Ascending aorta (tissue), 2 donors: Measurements from ENCODE around the gene ANK3. TPM values are rescaled to one million over a fixed set of nuclear protein-coding genes. Genes with fewer than 3 reads are reported as not detected.

ENCODE experiments used
- DNase-seq, 2 donors: peaks; one replicate each; pipeline ENCODE4 v3.0.0-alpha.2; 2019; ENCODE audit warnings: low spot score in 2 of 2
- H3K27ac ChIP-seq, 2 donors: fragments of 200-600 bp; sonication (generic); one replicate each; pipeline ENCODE4 v1.5.1; 2016 to 2017; ENCODE audit warnings: mild to moderate bottlenecking in 1 of 2
- H3K27me3 ChIP-seq: fragments of 200-600 bp; sonication (generic); one replicate; pipeline ENCODE4 v1.5.1; 2017
- H3K36me3 ChIP-seq, 2 donors: fragments of 200-600 bp; sonication (generic); one replicate each; pipeline ENCODE4 v1.5.1; 2016
- H3K4me1 ChIP-seq, 2 donors: fragments of 200-600 bp; sonication (generic); one replicate each; pipeline ENCODE4 v1.5.1; 2016 to 2017; ENCODE audit warnings: mild to moderate bottlenecking in 1 of 2
- H3K4me3 ChIP-seq, 2 donors: fragments of 200-600 bp; sonication (generic); one replicate each; pipeline ENCODE4 v1.5.1; 2016 to 2017; ENCODE audit warnings: mild to moderate bottlenecking in 1 of 2
- H3K9me3 ChIP-seq, 2 donors: fragments of 200-600 bp; sonication (generic); one replicate each; pipeline ENCODE4 v1.5.1; 2016
- intact Hi-C: fragments of 100-400 bp; cut with DNase I; formaldehyde crosslinking; loops from one replicate; pipeline ENCODE4 v1.15.1; 2023
- total RNA-seq: library from RNA; depleted of rRNA; stranded (reverse); fragments of >200 nt; gene quantifications from one replicate; pipeline ENCODE4 v1.1.0, GENCODE V29; 2016
- TF ChIP-seq, protein P1 (sequence below), 3 experiments: fragments of 200-600 bp in 2 of 3; fragments of 450-650 bp in 1 of 3; sonication (generic) in 2 of 3; IDR thresholded peaks; one replicate each; pipeline ENCODE4 v1.5.1; 2016 to 2019; ENCODE audit warnings: antibody characterized with exemption in 3 of 3, mild to moderate bottlenecking in 1 of 3, moderate library complexity in 1 of 3

Gene ANK3
- total RNA-seq, 1 donor from 2014 or later, result 28.3 TPM

DNA sequence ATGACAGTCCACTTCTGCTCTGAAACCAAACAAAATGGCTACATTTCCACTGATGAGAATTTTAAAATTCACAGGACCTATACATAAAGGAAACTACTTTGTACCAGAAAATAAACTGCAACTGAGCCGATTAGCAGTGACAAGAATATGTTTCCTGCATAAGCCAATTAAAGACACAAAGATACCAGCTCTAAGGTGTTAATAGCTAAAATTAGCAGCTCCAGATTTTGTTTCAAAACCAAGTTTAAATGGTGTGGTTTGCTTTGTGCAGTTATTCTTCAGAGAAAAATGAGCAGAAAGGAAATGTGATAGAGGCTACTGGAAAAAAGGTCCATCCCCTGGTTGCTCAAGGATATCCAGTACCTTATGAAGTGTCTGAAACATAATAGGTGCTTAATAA, 123.2 kb downstream of the ANK3 start:
- H3K27ac ChIP-seq, result no peak overlapping the region
- no peaks in the 10 kb centered on the region for H3K4me1 ChIP-seq
- H3K9me3 ChIP-seq, result no peaks in the 10 kb centered on the region
- H3K27me3 ChIP-seq, result no peaks in the 10 kb centered on the region
- no peaks in the 10 kb centered on the region for H3K36me3 ChIP-seq
- TF ChIP-seq, protein P1, sequence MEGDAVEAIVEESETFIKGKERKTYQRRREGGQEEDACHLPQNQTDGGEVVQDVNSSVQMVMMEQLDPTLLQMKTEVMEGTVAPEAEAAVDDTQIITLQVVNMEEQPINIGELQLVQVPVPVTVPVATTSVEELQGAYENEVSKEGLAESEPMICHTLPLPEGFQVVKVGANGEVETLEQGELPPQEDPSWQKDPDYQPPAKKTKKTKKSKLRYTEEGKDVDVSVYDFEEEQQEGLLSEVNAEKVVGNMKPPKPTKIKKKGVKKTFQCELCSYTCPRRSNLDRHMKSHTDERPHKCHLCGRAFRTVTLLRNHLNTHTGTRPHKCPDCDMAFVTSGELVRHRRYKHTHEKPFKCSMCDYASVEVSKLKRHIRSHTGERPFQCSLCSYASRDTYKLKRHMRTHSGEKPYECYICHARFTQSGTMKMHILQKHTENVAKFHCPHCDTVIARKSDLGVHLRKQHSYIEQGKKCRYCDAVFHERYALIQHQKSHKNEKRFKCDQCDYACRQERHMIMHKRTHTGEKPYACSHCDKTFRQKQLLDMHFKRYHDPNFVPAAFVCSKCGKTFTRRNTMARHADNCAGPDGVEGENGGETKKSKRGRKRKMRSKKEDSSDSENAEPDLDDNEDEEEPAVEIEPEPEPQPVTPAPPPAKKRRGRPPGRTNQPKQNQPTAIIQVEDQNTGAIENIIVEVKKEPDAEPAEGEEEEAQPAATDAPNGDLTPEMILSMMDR (IDR thresholded peaks at IDR 0.05), result no peak
- intact Hi-C loops, result no loop called here
- H3K4me3 ChIP-seq, result no peak overlapping the region
- no peak for DNase-seq

DNA sequence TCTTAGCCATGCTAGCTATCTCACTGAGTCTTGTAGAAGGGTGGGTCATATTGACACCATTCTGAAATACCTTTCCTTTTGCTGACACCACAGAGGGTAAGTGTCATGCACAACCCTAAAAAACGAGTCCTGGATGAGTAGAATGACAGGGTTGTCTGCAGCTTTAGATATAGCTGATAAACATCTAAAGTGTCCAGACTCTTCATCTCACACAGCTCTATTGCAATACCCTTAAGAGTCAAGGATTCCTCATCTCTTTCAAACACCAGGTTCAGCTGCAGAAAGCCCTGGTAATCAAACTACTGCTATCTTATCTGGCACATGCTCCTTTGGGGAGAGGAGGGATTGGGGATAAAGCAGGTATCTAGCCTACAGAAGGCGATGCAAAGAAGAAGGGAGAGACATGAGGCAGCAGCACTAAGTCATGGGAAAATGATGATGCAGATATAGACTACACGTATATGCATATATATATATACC, 127.0 kb downstream of the ANK3 start:
- intact Hi-C loops, result no loop called here
- H3K9me3 ChIP-seq, result no peaks in the 10 kb centered on the region
- H3K36me3 ChIP-seq, result no peaks in the 10 kb centered on the region
- H3K27ac ChIP-seq, result no peak overlapping the region
- TF ChIP-seq, protein P1 (IDR thresholded peaks at IDR 0.05), result no peak
- H3K4me3 ChIP-seq, result no peak overlapping the region
- no peaks in the 10 kb centered on the region for H3K4me1 ChIP-seq
- no peaks in the 10 kb centered on the region for H3K27me3 ChIP-seq
- no peak for DNase-seq

DNA sequence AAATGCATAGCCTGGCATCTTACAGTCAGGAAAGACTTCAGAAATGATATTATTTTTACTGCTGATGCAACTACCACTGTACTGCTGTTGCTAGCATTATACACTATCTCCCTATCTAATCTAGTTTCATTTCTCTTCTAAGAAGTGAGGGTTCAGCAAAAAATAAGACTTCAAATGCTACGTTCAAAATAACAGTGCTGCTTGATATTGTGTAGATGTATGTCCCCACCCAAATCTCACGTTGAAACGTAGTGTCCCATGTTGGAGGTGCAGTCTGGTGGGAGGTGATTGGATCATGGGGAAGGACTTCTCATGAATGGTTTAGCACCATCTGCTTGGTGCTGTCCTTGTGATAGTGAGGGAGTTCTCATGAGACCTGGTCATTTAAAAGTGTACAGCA, 129.4 kb downstream of the ANK3 start:
- TF ChIP-seq, protein P1 (IDR thresholded peaks at IDR 0.05), result no peak
- Histone ChIP-seq H3K27ac (no peak overlapping the region), H3K4me3 (no peak overlapping the region), H3K9me3 (no peaks in the 10 kb centered on the region), H3K36me3 (no peaks in the 10 kb centered on the region), H3K4me1 (no peaks in the 10 kb centered on the region), H3K27me3 (no peaks in the 10 kb centered on the region)
- intact Hi-C loops, result no loop called here
- no peak for DNase-seq

DNA sequence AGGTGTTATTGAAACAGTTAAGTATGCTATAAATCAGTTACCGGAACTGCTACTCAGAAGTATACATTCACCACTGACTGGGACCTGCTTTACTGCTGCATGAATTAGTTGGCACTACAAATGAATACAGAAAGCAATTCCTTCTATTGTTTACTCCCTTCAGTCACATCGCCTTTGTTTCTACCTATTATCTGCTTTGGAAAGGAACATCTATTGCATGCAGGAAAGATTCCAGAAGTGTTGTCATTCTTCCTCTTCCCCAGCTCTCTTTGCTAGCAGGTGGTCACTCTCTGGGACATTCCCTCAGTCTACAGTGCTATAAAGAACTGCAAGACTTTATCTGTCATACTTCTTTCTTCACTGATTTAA, 131.3 kb downstream of the ANK3 start:
- TF ChIP-seq, protein P1 (IDR thresholded peaks at IDR 0.05), result no peak
- Histone ChIP-seq H3K4me1 (no peaks in the 10 kb centered on the region), H3K27me3 (no peaks in the 10 kb centered on the region), H3K4me3 (no peak overlapping the region), H3K36me3 (no peaks in the 10 kb centered on the region), H3K9me3 (no peaks in the 10 kb centered on the region), H3K27ac (no peak overlapping the region)
- intact Hi-C loops, result no loop called here
- DNase-seq, result no peak

DNA sequence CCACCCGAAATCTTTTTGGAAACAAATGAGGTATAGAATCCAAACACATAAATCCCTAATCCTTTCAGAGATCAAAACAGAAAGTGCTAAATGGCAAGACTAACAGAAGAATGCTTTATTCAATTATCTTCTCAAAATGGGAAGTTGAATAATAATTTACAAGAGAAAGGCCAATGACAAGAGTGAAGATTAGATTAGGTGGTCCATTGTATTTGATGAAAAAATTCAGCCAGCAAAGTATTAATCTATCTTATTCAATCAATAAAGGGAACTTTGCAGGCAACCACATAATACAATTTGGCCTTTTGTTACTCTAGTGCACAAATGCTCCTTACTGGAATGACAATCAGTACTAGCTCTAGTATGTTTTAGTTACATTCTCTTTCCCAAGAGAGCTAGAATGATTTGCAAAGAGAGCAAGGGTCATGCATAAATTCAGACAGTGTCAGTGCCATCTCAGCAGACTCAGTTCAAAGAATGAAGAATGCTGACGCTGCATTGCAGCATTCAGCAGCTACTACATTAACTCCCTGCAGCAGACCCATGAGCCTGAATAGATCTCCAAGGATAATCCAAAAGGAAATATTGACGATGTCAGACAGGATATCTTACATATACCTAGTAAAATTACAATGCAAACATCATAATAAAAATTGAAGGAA, 131.8 kb downstream of the ANK3 start:
- Histone ChIP-seq H3K27ac (no peak overlapping the region), H3K27me3 (no peaks in the 10 kb centered on the region), H3K36me3 (no peaks in the 10 kb centered on the region), H3K9me3 (no peaks in the 10 kb centered on the region), H3K4me3 (no peak overlapping the region), H3K4me1 (no peaks in the 10 kb centered on the region)
- TF ChIP-seq, protein P1 (IDR thresholded peaks at IDR 0.05), result no peak
- intact Hi-C loops, result no loop called here
- no peak for DNase-seq

DNA sequence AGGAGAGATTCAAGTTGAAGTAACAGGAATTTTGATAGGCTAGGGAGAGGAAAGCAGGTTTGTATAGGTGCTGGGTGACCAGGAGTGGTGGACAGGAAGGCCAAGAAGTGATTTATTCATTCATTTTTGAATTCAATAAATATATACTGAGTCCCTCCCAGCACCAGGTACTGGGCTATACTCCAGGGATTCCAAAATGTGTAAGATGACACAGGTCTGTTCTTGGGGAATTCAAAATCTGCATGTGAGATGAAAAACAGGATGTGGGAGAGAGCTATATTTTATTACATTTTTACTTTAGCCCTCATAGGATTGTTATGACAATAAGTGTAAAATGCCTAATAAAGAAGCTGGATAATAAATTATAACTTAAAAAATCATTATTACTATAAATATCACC, 134.9 kb downstream of the ANK3 start:
- DNase-seq, result no peak
- Histone ChIP-seq H3K27me3 (no peaks in the 10 kb centered on the region), H3K9me3 (no peaks in the 10 kb centered on the region), H3K27ac (no peak overlapping the region), H3K4me1 (no peaks in the 10 kb centered on the region), H3K36me3 (no peaks in the 10 kb centered on the region), H3K4me3 (no peak overlapping the region)
- intact Hi-C loops, result no loop called here
- TF ChIP-seq, protein P1 (IDR thresholded peaks at IDR 0.05), result no peak
